ENCODE results near the gene ZMIZ1.

GRCh38 chr10:79111846-79112614, 43.3 kb downstream of the ZMIZ1 start:
- TF ChIP-seq ZNF274 (IDR thresholded peaks at IDR 0.05; ENCODE audit: low read depth, low read length) = no peak
- no peak for TF ChIP-seq SUZ12 (IDR thresholded peaks at IDR 0.05; ENCODE audit: extremely low read depth, insufficient read depth, insufficient read length)
- no peak for TF ChIP-seq YY1 (IDR thresholded peaks at IDR 0.05; ENCODE audit: insufficient read depth, insufficient read length)

All from NT2/D1 (cell line).